PC-3 (cell line): ENCODE measurements around the gene FRZB. TPM values are rescaled to one million over a fixed set of nuclear protein-coding genes. Genes with fewer than 3 reads are reported as not detected.

Source experiments
- ATAC-seq: fragments of 200-7000 bp; cut with Tn5 transposase; 2 replicates; pipeline ENCODE4 v1.9.1; 2020; ENCODE audit warnings: mild to moderate bottlenecking, moderate library complexity
- BruUV-seq: library from RNA; stranded (reverse); fragments of 400-500 nt; replicated peaks from 2 replicates; lab custom pipeline; 2021; lab: Mats Ljungman, UMichigan
- CTCF ChIA-PET: fragments of 300-600 bp; sonication (Branson Sonifier 250); formaldehyde crosslinking; loops from one replicate; lab custom pipeline; 2022; ENCODE audit warnings: antibody characterized with exemption; lab: Charles Lee
- POLR2A ChIA-PET: fragments of 300-600 bp; sonication (Branson Sonifier 250); formaldehyde crosslinking; loops from one replicate; lab custom pipeline; 2022; ENCODE audit warnings: antibody characterized with exemption; ENCODE audit not compliant: unreplicated experiment; lab: Charles Lee
- DNase-seq: peaks from one replicate; pipeline ENCODE4 v3.0.0-alpha.2; 2015
- H2AFZ ChIP-seq: fragments of 300-600 bp; sonication (generic); 2 replicates; pipeline ENCODE4 v1.6.0; 2016; ENCODE audit warnings: antibody characterized with exemption, low read length
- H3F3A ChIP-seq: fragments of 300-600 bp; sonication (generic); one replicate; pipeline ENCODE4 v1.6.0; 2017; ENCODE audit warnings: antibody characterized with exemption, low read length, control low read depth, mild to moderate bottlenecking; ENCODE audit not compliant: unreplicated experiment
- H3K27ac ChIP-seq: fragments of 300-600 bp; sonication (generic); 2 replicates; pipeline ENCODE4 v1.5.1; 2016; ENCODE audit warnings: mild to moderate bottlenecking, low read length
- H3K27me3 ChIP-seq: fragments of 300-600 bp; sonication (generic); 2 replicates; pipeline ENCODE4 v1.6.1; 2016; ENCODE audit warnings: low read length, mixed read lengths
- H3K36me3 ChIP-seq: fragments of 300-600 bp; sonication (generic); 2 replicates; pipeline ENCODE4 v1.6.1; 2016; ENCODE audit warnings: low read depth, mixed run types, low read length, mixed read lengths
- H3K4me1 ChIP-seq: fragments of 300-600 bp; sonication (generic); 2 replicates; pipeline ENCODE4 v1.5.1; 2016; ENCODE audit warnings: low read length; ENCODE audit not compliant: insufficient read depth
- H3K4me2 ChIP-seq: fragments of 300-600 bp; sonication (generic); 2 replicates; pipeline ENCODE4 v1.6.0; 2016; ENCODE audit warnings: low read length
- H3K4me3 ChIP-seq: fragments of 300-600 bp; sonication (generic); 2 replicates; pipeline ENCODE4 v1.5.1; 2016; ENCODE audit warnings: mild to moderate bottlenecking, low read length, mixed read lengths
- H3K79me2 ChIP-seq: fragments of 300-600 bp; sonication (generic); 2 replicates; pipeline ENCODE4 v1.6.1; 2017; ENCODE audit warnings: low read length, mixed read lengths
- H3K9ac ChIP-seq: fragments of 300-600 bp; sonication (generic); 2 replicates; pipeline ENCODE4 v1.6.0; 2016; ENCODE audit warnings: mild to moderate bottlenecking, low read length
- H3K9me2 ChIP-seq: fragments of 300-600 bp; sonication (generic); replicated peaks from 2 replicates; pipeline ENCODE4 v1.6.1; 2016; ENCODE audit warnings: mixed run types, low read length, mixed read lengths
- H3K9me3 ChIP-seq: fragments of 300-600 bp; sonication (generic); 2 replicates; pipeline ENCODE4 v1.6.1; 2016; ENCODE audit warnings: low read length, mixed read lengths
- H4K20me1 ChIP-seq: fragments of 300-600 bp; sonication (generic); 2 replicates; pipeline ENCODE4 v1.6.1; 2016; ENCODE audit warnings: low read length, mixed read lengths
- CTCF ChIP-seq: fragments of 300-600 bp; sonication (generic); conservative IDR thresholded peaks from 2 replicates; pipeline ENCODE4 v1.5.1; 2017; ENCODE audit warnings: antibody characterized with exemption, low read depth, mild to moderate bottlenecking, low read length
- EZH2 ChIP-seq: fragments of 300-600 bp; sonication (generic); IDR thresholded peaks from one replicate; pipeline ENCODE4 v1.6.1; 2017; ENCODE audit warnings: antibody characterized with exemption, mild to moderate bottlenecking, low read length; ENCODE audit not compliant: unreplicated experiment
- EZH2phosphoT487 ChIP-seq: fragments of 300-600 bp; sonication (generic); IDR thresholded peaks from 2 replicates; pipeline ENCODE4 v1.6.1; 2018; ENCODE audit warnings: mild to moderate bottlenecking, antibody characterized with exemption, low read length, borderline replicate concordance
- intact Hi-C: fragments of 100-400 bp; cut with micrococcal nuclease; formaldehyde crosslinking; loops from 2 replicates; pipeline ENCODE4 v1.9.0; 2023
- total RNA-seq: library from RNA; depleted of rRNA; stranded (reverse); fragments of >200 nt; gene quantifications from 2 replicates; pipeline ENCODE4 v1.2.3, GENCODE V29; 2014

FRZB gene
- total RNA-seq, 1 experiment from 2014 or later = 0.11 TPM

- DNase-seq = no peak
- CTCF ChIA-PET = no interaction called here
Observed at GRCh38 chr2:182906454-182906853, 40.0 kb upstream of the FRZB start.

GRCh38 chr2:182904844-182905243 is 38.4 kb upstream of the FRZB start:
- no peaks in the 10 kb centered on the region for H3K4me1 ChIP-seq
- DNase-seq (no peak), ATAC-seq (no peak)
- POLR2A ChIA-PET = no interaction called here
- no peaks in the 10 kb centered on the region for H3K27me3 ChIP-seq
- TF ChIP-seq EZH2phosphoT487 (no peak), CTCF (no peak), EZH2 (no peak)
- CTCF ChIA-PET = no interaction called here
- intact Hi-C loops = no loop called here
- H3K9me3 ChIP-seq = no peaks in the 10 kb centered on the region
- H3K27ac ChIP-seq = no peak overlapping the region
- no peak overlapping the region for H3K4me2 ChIP-seq
- no peaks in the 10 kb centered on the region for H3K9me2 ChIP-seq
- no peaks in the 10 kb centered on the region for H3F3A ChIP-seq
- H3K4me3 ChIP-seq = no peak overlapping the region
- no peak overlapping the region for H3K9ac ChIP-seq
- no TSS peak for BruUV-seq
- H2AFZ ChIP-seq = no peak overlapping the region
- H3K79me2 ChIP-seq = no peaks in the 10 kb centered on the region
- H4K20me1 ChIP-seq = no peaks in the 10 kb centered on the region
- no peaks in the 10 kb centered on the region for H3K36me3 ChIP-seq

More at GRCh38 chr2:182906454-182906853, 40.0 kb upstream of the FRZB start:
- Histone ChIP-seq H3K4me2 (no peak overlapping the region), H3K36me3 (no peaks in the 10 kb centered on the region), H3F3A (no peaks in the 10 kb centered on the region), H3K9me2 (no peaks in the 10 kb centered on the region), H3K9me3 (no peaks in the 10 kb centered on the region), H4K20me1 (no peaks in the 10 kb centered on the region), H2AFZ (no peak overlapping the region), H3K4me3 (no peak overlapping the region), H3K27ac (no peak overlapping the region), H3K79me2 (no peaks in the 10 kb centered on the region), H3K27me3 (no peaks in the 10 kb centered on the region), H3K9ac (no peak overlapping the region), H3K4me1 (no peaks in the 10 kb centered on the region)
- intact Hi-C loops = no loop called here
- no peak for ATAC-seq
- BruUV-seq = no TSS peak
- POLR2A ChIA-PET = interaction anchor here (0.7 kb wide), 1 partner anchor 69 kb away, joined by 6 read pairs; no protein-coding TSS in a partner anchor
- TF ChIP-seq CTCF (no peak), EZH2phosphoT487 (no peak), EZH2 (no peak)

GRCh38 chr2:182903566-182903965 is 37.1 kb upstream of the FRZB start:
- intact Hi-C loops = no loop called here
- no peak for TF ChIP-seq EZH2
- no peak for TF ChIP-seq CTCF
- TF ChIP-seq EZH2phosphoT487 = no peak
- Histone ChIP-seq H2AFZ (no peak overlapping the region), H3K4me1 (no peaks in the 10 kb centered on the region), H3K4me3 (no peak overlapping the region), H4K20me1 (no peaks in the 10 kb centered on the region), H3K27ac (no peak overlapping the region), H3F3A (no peaks in the 10 kb centered on the region), H3K9me2 (no peaks in the 10 kb centered on the region), H3K4me2 (no peak overlapping the region), H3K27me3 (no peaks in the 10 kb centered on the region), H3K9ac (no peak overlapping the region), H3K79me2 (no peaks in the 10 kb centered on the region), H3K9me3 (no peaks in the 10 kb centered on the region), H3K36me3 (no peaks in the 10 kb centered on the region)
- DNase-seq (no peak), ATAC-seq (no peak)
- BruUV-seq = no TSS peak
- ChIA-PET CTCF (no interaction called here), POLR2A (no interaction called here)
